Endothelial cell of umbilical vein (primary cell): ENCODE results near the gene EHD2. TPM values are rescaled to one million over a fixed set of nuclear protein-coding genes. Genes with fewer than 3 reads are reported as not detected.

Source experiments
- BruUV-seq: library from RNA; stranded (reverse); fragments of 400-500 nt; replicated peaks from 2 replicates; lab custom pipeline; 2021; lab: Mats Ljungman, UMichigan
- CTCF ChIA-PET: fragments of 300-600, 350-600 bp; sonication (Branson Sonifier 250); formaldehyde crosslinking; loops from one replicate; lab custom pipeline; 2021; ENCODE audit warnings: antibody characterized with exemption, inconsistent platforms; lab: Charles Lee
- POLR2A ChIA-PET: fragments of 300-600, 350-600 bp; sonication (Branson Sonifier 250); formaldehyde crosslinking; loops from one replicate; lab custom pipeline; 2021; ENCODE audit warnings: antibody characterized with exemption, inconsistent platforms; lab: Charles Lee
- DNase-seq: peaks from one replicate; pipeline ENCODE4 v3.0.0-alpha.2; 2011; ENCODE audit warnings: low read depth, low spot score
- FAIRE-seq: peaks from 2 replicates; lab custom pipeline; 2011; peaks lifted over from hg19 to GRCh38; lab: Jason Lieb, UNC
- H2AFZ ChIP-seq: 2 replicates; pipeline ENCODE4 v1.6.0; 2012; ENCODE audit warnings: low read depth, low read length, control low read depth, inconsistent platforms
- H3K27ac ChIP-seq: 2 replicates; pipeline ENCODE4 v1.5.1; 2011; ENCODE audit warnings: low read depth, mild to moderate bottlenecking, control low read depth, low read length, moderate library complexity; ENCODE audit not compliant: insufficient read depth
- H3K27me3 ChIP-seq, 2 experiments: 2 replicates each; pipeline versions ENCODE4 v1.6.0 to v1.6.1; 2011; ENCODE audit warnings: low read length in 2 of 2, mixed read lengths in 1 of 2; ENCODE audit not compliant: control insufficient read depth in 2 of 2, insufficient read depth in 2 of 2
- H3K36me3 ChIP-seq, 2 experiments: 2 replicates in 1 of 2; 3 replicates in 1 of 2; pipeline ENCODE4 v1.5.1; 2011; ENCODE audit warnings: low read length in 2 of 2, mild to moderate bottlenecking in 1 of 2, moderate library complexity in 1 of 2; ENCODE audit not compliant: control insufficient read depth in 2 of 2, insufficient read depth in 2 of 2; ENCODE audit errors: extremely low read depth in 1 of 2
- H3K4me1 ChIP-seq: 3 replicates; pipeline ENCODE4 v1.5.1; 2011; ENCODE audit warnings: mild to moderate bottlenecking, low read length; ENCODE audit not compliant: control insufficient read depth, insufficient read depth; ENCODE audit errors: extremely low read depth
- H3K4me2 ChIP-seq: 2 replicates; pipeline ENCODE4 v1.6.1; 2011; ENCODE audit warnings: low read length, control low read depth, mixed read lengths; ENCODE audit not compliant: insufficient read depth
- H3K4me3 ChIP-seq, 3 experiments: fragments of 200-600 bp in 1 of 3; sonication (generic), shearing (Covaris generic) in 1 of 3; replicated peaks in 1 of 3; 2 replicates each; pipeline ENCODE4 v1.5.1; 2011 to 2016; ENCODE audit warnings: control low read depth in 3 of 3, low read length in 3 of 3, mild to moderate bottlenecking in 2 of 3, inconsistent platforms in 1 of 3, low read depth in 1 of 3, moderate library complexity in 1 of 3; ENCODE audit not compliant: insufficient read depth in 1 of 3
- H3K79me2 ChIP-seq: 2 replicates; pipeline ENCODE4 v1.6.0; 2012; ENCODE audit warnings: low read length, inconsistent platforms; ENCODE audit not compliant: control insufficient read depth, insufficient read depth
- H3K9ac ChIP-seq: replicated peaks from 2 replicates; pipeline ENCODE3; 2011; ENCODE audit warnings: low read length, control low read depth; ENCODE audit not compliant: insufficient read depth; ENCODE audit errors: extremely low read depth
- H3K9me1 ChIP-seq: replicated peaks from 3 replicates; pipeline ENCODE4 v1.6.0; 2011; ENCODE audit warnings: mild to moderate bottlenecking, low read length; ENCODE audit not compliant: control insufficient read depth, insufficient read depth; ENCODE audit errors: extremely low read depth
- H3K9me3 ChIP-seq: replicated peaks from 2 replicates; pipeline ENCODE4 v1.5.1; 2012; ENCODE audit warnings: low read length, inconsistent platforms; ENCODE audit not compliant: control insufficient read depth, insufficient read depth
- H4K20me1 ChIP-seq: replicated peaks from 2 replicates; pipeline ENCODE3; 2011; ENCODE audit warnings: mild to moderate bottlenecking, low read length; ENCODE audit not compliant: control insufficient read depth, insufficient read depth; ENCODE audit errors: extremely low read depth
- CTCF ChIP-seq, 2 donors: IDR thresholded peaks; 1 replicate in 1 of 2; 2 replicates in 1 of 2; pipeline ENCODE4 v1.5.1; 2011; ENCODE audit warnings: low read length in 2 of 2, mild to moderate bottlenecking in 2 of 2, moderate library complexity in 2 of 2, control low read depth in 1 of 2, inconsistent platforms in 1 of 2, low read depth in 1 of 2; ENCODE audit not compliant: insufficient read depth in 1 of 2; ENCODE audit errors: extremely low read depth in 1 of 2
- EZH2 ChIP-seq: IDR thresholded peaks from 2 replicates; pipeline ENCODE4 v1.6.1; 2012; ENCODE audit warnings: borderline replicate concordance, low read depth, mild to moderate bottlenecking, moderate library complexity, low read length, inconsistent platforms; ENCODE audit not compliant: severe bottlenecking
- FOS ChIP-seq: IDR thresholded peaks from 2 replicates; pipeline ENCODE4 v1.6.1; 2011; ENCODE audit warnings: mild to moderate bottlenecking, low read length, moderate library complexity, borderline replicate concordance; ENCODE audit not compliant: insufficient read depth
- GATA2 ChIP-seq: IDR thresholded peaks from 2 replicates; pipeline ENCODE4 v1.7.0; 2011; ENCODE audit warnings: low read depth, mild to moderate bottlenecking, moderate library complexity, mixed read lengths, low read length; ENCODE audit not compliant: insufficient read length, insufficient read depth
- JUN ChIP-seq: IDR thresholded peaks from 2 replicates; pipeline ENCODE4 v1.6.1; 2011; ENCODE audit warnings: borderline replicate concordance, low read depth; ENCODE audit not compliant: insufficient read length, insufficient read depth
- MYC ChIP-seq: IDR thresholded peaks from one replicate; pipeline ENCODE4 v1.6.1; 2011; ENCODE audit warnings: mild to moderate bottlenecking, low read depth, low read length
- POLR2A ChIP-seq: IDR thresholded peaks from 2 replicates; pipeline ENCODE4 v1.6.1; 2012; ENCODE audit warnings: low read depth, mild to moderate bottlenecking, control low read depth, low read length
- POLR2AphosphoS5 ChIP-seq: IDR thresholded peaks from 2 replicates; pipeline ENCODE4 v1.6.1; 2012; ENCODE audit warnings: low read depth, mild to moderate bottlenecking, control low read depth, low read length, moderate library complexity; ENCODE audit not compliant: insufficient read depth
- dilution Hi-C: fragments of 300-500 bp; cut with MboI; formaldehyde crosslinking; loops from one replicate; pipeline ENCODE4 v1.15.0; 2019; ENCODE audit warnings: low sequenced_read_pairs; ENCODE audit not compliant: extremely low pct_ligation_motif_present
- intact Hi-C: fragments of 100-400 bp; cut with micrococcal nuclease; formaldehyde crosslinking; loops from one replicate; pipeline ENCODE4 v1.10.0; 2022
- polyA plus RNA-seq, 4 experiments: library from polyadenylated mRNA; depleted of rRNA in 3 of 4; stranded (reverse) in 3 of 4; unstranded in 1 of 4; fragments of >200 nt; gene quantifications; 2 replicates each; pipeline versions ENCODE4 v1.2.1 to v1.2.3, GENCODE V29; 2011 to 2012; ENCODE audit warnings: missing spikeins in 1 of 4
- total RNA-seq: library from RNA; stranded (reverse); gene quantifications from 2 replicates; pipeline ENCODE4 v1.2.3, GENCODE V29; 2021
- TF ChIP-seq, protein P1 (sequence below): IDR thresholded peaks from 2 replicates; pipeline ENCODE4 v1.6.1; 2011; ENCODE audit not compliant: insufficient read depth, insufficient read length

The EHD2 gene
- total and polyA plus RNA-seq, 2 donors (not counting 3 experiments of a cell fraction or from before 2014, with no cell fraction given): 110 to 220 TPM

GRCh38 chr19:47781590-47782262 is 68.5 kb downstream of the EHD2 start:
- H3K4me3 ChIP-seq: no peak overlapping the region
- no peak overlapping the region for H3K27ac ChIP-seq
- H3K36me3 ChIP-seq: peaks cover 4 to 28% of the 10 kb centered on the region in 2 experiments
- no peaks in the 10 kb centered on the region for H4K20me1 ChIP-seq
- peaks cover 11% of the 10 kb centered on the region for H3K4me1 ChIP-seq
- ChIA-PET POLR2A (no interaction called here), CTCF (interaction anchor here (1.0 to 3.0 kb wide), 2 partner anchors 16 to 68 kb away, joined by 3 to 20 read pairs; partner anchors contain the start of gene EHD2)
- H3K9ac ChIP-seq: no peak overlapping the region
- no peak for FAIRE-seq
- H3K27me3 ChIP-seq: no peaks in the 10 kb centered on the region
- H3K9me3 ChIP-seq: no peaks in the 10 kb centered on the region
- H3K4me2 ChIP-seq: no peak overlapping the region
- no peaks in the 10 kb centered on the region for H3K9me1 ChIP-seq
- dilution Hi-C loops (no loop called here), intact Hi-C loops (no loop called here)
- peaks cover 30% of the 10 kb centered on the region for H3K79me2 ChIP-seq
- H2AFZ ChIP-seq: no peak overlapping the region
- no peak for DNase-seq
- BruUV-seq: no TSS peak
- TF ChIP-seq, protein P1, sequence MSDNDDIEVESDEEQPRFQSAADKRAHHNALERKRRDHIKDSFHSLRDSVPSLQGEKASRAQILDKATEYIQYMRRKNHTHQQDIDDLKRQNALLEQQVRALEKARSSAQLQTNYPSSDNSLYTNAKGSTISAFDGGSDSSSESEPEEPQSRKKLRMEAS: no peak
- TF ChIP-seq MYC: no peak
- TF ChIP-seq GATA2: no peak
- TF ChIP-seq POLR2AphosphoS5: no peak
- no peak for TF ChIP-seq FOS
- TF ChIP-seq JUN: no peak
- TF ChIP-seq CTCF (IDR thresholded peaks at IDR 0.05; ENCODE audit: extremely low read depth in 1 of 2, insufficient read depth in 1 of 2, low read depth in 1 of 2, low read length in 2 of 2): no peak
- TF ChIP-seq EZH2: no peak
- TF ChIP-seq POLR2A: no peak
